ENCODE data around the gene SLC6A20. TPM values are rescaled to one million over a fixed set of nuclear protein-coding genes. Genes with fewer than 3 reads are reported as not detected.

SLC6A20 gene
- total RNA-seq, 2 experiments from 2014 or later = not detected

DNA sequence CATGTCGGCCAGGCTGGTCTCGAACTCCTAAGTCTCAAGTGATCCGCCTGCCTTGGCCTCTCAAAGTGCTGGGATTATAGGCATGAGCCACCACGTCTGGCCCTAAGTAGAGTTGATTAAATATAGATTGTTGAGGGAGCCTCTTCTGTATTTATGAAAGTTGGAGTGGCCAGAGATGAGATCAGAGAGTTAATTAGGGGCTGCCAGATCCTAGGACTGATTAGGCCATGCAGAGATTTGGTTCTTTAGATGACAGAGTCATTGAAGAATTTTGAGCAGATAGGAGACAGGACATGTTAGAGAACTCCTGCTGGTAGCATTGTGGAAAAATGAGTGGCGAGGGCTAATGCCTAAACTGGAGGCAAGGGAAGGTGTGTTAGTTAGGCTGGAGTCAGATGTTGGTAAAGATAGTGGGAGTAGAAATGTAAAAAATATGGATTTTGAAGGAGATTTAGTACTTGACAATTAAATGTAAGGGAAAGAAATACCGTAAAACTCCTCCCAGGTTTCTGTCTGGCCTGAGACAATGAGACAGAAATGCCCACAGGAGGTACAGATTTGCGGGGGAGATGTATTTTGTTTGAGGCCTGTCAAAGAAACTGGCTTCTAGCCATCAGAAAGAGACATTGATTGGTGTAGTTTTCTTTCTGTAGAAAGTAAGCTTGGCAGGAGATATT is 83.8 kb downstream of the SLC6A20 start:
- Mint-ChIP-seq H3K4me3 (no peak overlapping the region), H3K9me3 (no peaks in the 10 kb centered on the region), H3K36me3 (ENCODE audit: low read depth) (peaks cover 84% of the 10 kb centered on the region), H3K27ac (peak overlapping the region; percentile 27), H3K27me3 (no peaks in the 10 kb centered on the region), H3K4me1 (ENCODE audit: low read depth) (peaks cover 8% of the 10 kb centered on the region)
- no peak overlapping the region for H3K27ac ChIP-seq (ENCODE audit: low read depth in 1 of 2, low read length in 2 of 2)
- CTCF ChIA-PET = interaction anchor here (0.6 to 1.2 kb wide), 3 partner anchors 8 to 355 kb away, joined by 3 to 4 read pairs (median 4); no protein-coding TSS in a partner anchor
- no peak for ATAC-seq (ENCODE audit: poor library complexity)
- POLR2A ChIA-PET = no interaction called here
- peaks cover 89% of the 10 kb centered on the region for H3K36me3 ChIP-seq (ENCODE audit: insufficient read depth, low read length)
- H3K9me3 ChIP-seq (ENCODE audit: control insufficient read depth in 1 of 2, insufficient read depth in 1 of 2, low read length in 2 of 2) = no peaks in the 10 kb centered on the region
- H3K4me1 ChIP-seq (ENCODE audit: insufficient read depth, low read length) = no peaks in the 10 kb centered on the region
- DNase-seq = no peak
- intact Hi-C loops (cut with DNase I, micrococcal nuclease) = no loop called here
- TF ChIP-seq, protein P1, sequence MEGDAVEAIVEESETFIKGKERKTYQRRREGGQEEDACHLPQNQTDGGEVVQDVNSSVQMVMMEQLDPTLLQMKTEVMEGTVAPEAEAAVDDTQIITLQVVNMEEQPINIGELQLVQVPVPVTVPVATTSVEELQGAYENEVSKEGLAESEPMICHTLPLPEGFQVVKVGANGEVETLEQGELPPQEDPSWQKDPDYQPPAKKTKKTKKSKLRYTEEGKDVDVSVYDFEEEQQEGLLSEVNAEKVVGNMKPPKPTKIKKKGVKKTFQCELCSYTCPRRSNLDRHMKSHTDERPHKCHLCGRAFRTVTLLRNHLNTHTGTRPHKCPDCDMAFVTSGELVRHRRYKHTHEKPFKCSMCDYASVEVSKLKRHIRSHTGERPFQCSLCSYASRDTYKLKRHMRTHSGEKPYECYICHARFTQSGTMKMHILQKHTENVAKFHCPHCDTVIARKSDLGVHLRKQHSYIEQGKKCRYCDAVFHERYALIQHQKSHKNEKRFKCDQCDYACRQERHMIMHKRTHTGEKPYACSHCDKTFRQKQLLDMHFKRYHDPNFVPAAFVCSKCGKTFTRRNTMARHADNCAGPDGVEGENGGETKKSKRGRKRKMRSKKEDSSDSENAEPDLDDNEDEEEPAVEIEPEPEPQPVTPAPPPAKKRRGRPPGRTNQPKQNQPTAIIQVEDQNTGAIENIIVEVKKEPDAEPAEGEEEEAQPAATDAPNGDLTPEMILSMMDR (IDR thresholded peaks at IDR 0.05) = no peak
- H3K4me3 ChIP-seq (ENCODE audit: low read length) = no peak overlapping the region
- no peaks in the 10 kb centered on the region for H3K27me3 ChIP-seq (ENCODE audit: control insufficient read depth in 1 of 2, insufficient read depth in 2 of 2, low read length in 2 of 2)

DNA sequence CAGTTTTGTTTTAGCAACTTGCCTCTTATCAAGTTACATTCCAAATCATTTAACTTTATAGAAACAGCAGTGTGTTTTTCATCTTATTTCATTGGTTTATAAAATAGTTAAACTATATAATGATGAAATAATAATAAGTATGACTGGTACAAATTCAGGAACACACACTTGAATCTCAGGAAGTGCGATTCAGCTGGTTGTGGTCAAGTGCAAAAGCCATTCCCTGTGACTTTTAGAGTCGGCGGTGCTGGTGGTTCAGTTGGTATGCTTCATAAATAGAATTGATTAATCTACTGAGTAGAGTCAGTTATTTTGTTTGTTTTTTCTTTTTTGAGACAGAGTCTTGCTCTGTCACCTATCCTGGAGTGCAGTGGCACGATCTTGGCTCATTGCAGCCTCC is 84.4 kb downstream of the SLC6A20 start:
- Mint-ChIP-seq H3K4me1 (ENCODE audit: low read depth) (peaks cover 4% of the 10 kb centered on the region), H3K27me3 (no peaks in the 10 kb centered on the region), H3K4me3 (no peak overlapping the region), H3K36me3 (ENCODE audit: low read depth) (peaks cover 84% of the 10 kb centered on the region), H3K27ac (no peak overlapping the region), H3K9me3 (no peaks in the 10 kb centered on the region)
- H3K36me3 ChIP-seq (ENCODE audit: insufficient read depth, low read length) = peaks cover 89% of the 10 kb centered on the region
- no peak overlapping the region for H3K27ac ChIP-seq (ENCODE audit: low read depth in 1 of 2, low read length in 2 of 2)
- H3K27me3 ChIP-seq (ENCODE audit: control insufficient read depth in 1 of 2, insufficient read depth in 2 of 2, low read length in 2 of 2) = no peaks in the 10 kb centered on the region
- DNase-seq (no peak), ATAC-seq (ENCODE audit: poor library complexity) (no peak)
- ChIA-PET CTCF (no interaction called here), POLR2A (interaction anchor here (1.2 kb wide), 1 partner anchor 18 kb away, joined by 3 read pairs; no protein-coding TSS in a partner anchor)
- intact Hi-C loops (cut with DNase I, micrococcal nuclease) = no loop called here
- H3K4me1 ChIP-seq (ENCODE audit: insufficient read depth, low read length) = no peaks in the 10 kb centered on the region
- TF ChIP-seq, protein P1 (IDR thresholded peaks at IDR 0.05) = no peak
- no peak overlapping the region for H3K4me3 ChIP-seq (ENCODE audit: low read length)
- no peaks in the 10 kb centered on the region for H3K9me3 ChIP-seq (ENCODE audit: control insufficient read depth in 1 of 2, insufficient read depth in 1 of 2, low read length in 2 of 2)

DNA sequence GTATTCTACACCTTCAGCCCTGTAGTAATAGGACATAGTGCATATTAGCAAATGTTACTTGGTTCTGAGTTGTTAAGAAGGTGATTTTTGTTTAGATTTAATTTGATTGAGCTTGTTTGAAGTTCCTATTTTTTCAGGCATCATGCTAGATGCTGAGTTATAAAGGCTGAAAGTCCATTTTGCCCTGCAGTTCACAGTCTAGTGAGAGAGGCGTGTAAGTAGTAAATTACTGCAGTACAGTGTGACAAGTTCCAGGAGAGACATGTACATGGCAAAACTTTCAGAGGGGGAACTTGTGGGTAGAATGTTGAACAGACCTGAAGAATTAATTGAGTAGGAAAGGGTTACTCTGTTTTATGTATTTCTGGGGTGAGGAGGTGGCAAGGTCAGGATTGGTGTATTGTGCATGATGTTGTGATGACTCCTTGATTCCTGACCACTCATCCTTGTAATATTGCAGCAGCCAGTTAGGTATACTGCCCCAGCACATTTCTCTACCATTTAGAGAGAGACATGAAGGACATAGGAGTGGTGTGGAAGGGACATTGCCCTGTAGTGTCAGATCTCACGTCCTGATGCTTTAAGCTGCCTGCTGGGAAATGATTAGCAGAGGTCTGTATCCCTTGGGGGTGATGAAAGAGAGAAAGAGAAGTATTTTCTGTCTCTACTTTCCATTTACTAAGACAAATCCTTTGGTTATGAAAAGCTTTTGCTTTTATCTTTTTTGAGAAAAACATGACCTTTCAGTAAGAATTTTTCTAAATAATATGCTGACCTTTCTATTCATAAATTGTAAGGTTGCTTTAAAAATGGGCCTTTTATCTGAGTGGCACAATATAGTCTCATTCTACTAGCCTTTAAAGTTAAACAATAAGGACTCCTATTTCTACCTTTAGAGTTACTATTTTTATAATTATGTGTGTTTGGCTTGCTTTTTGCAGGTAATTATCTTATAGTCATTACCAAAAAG is 90.2 kb downstream of the SLC6A20 start:
- Mint-ChIP-seq H3K4me3 (no peak overlapping the region), H3K27me3 (no peaks in the 10 kb centered on the region), H3K27ac (peak overlapping the region; percentile 48), H3K4me1 (ENCODE audit: low read depth) (peaks cover 43% of the 10 kb centered on the region), H3K36me3 (ENCODE audit: low read depth) (peaks cover 81% of the 10 kb centered on the region), H3K9me3 (no peaks in the 10 kb centered on the region)
- DNase-seq (no peak), ATAC-seq (ENCODE audit: poor library complexity) (no peak)
- TF ChIP-seq, protein P1 (IDR thresholded peaks at IDR 0.05) = no peak
- CTCF ChIA-PET = interaction anchor here (1.7 to 1.8 kb wide), 2 partner anchors 16 to 46 kb away, joined by 5 to 8 read pairs; no protein-coding TSS in a partner anchor
- H3K4me1 ChIP-seq (ENCODE audit: insufficient read depth, low read length) = no peaks in the 10 kb centered on the region
- H3K36me3 ChIP-seq (ENCODE audit: insufficient read depth, low read length) = peaks cover 75% of the 10 kb centered on the region
- intact Hi-C loops (cut with DNase I, micrococcal nuclease) = no loop called here
- no peak overlapping the region for H3K4me3 ChIP-seq (ENCODE audit: low read length)
- POLR2A ChIA-PET = no interaction called here
- H3K9me3 ChIP-seq (ENCODE audit: control insufficient read depth in 1 of 2, insufficient read depth in 1 of 2, low read length in 2 of 2) = no peaks in the 10 kb centered on the region
- no peaks in the 10 kb centered on the region for H3K27me3 ChIP-seq (ENCODE audit: control insufficient read depth in 1 of 2, insufficient read depth in 2 of 2, low read length in 2 of 2)
- H3K27ac ChIP-seq (ENCODE audit: low read depth in 1 of 2, low read length in 2 of 2) = no peak overlapping the region

Other genes with a start within 250 kb of the SLC6A20 start
- 10 to 100 TPM; 13.6 to 14.8 TPM for gene LIMD1, start 201.8 kb downstream of the SLC6A20 start, total RNA-seq
- 10 to 100 TPM; 41.9 to 44.3 TPM for gene SACM1L, start 107.1 kb downstream of the SLC6A20 start, total RNA-seq
- 1 to 10 TPM; 9.6 to 10.0 TPM for gene LZTFL1, start 45.6 kb upstream of the SLC6A20 start, total RNA-seq
- 1 to 10 TPM; 6.5 to 7.4 TPM for gene CCR9, start 90.0 kb upstream of the SLC6A20 start, total RNA-seq
- 1 to 10 TPM; 1.7 to 2.0 TPM for gene CXCR6, start 146.9 kb upstream of the SLC6A20 start, total RNA-seq
- 10 to 100 TPM; 17.4 to 20.1 TPM for gene FYCO1, start 199.3 kb upstream of the SLC6A20 start, total RNA-seq
- gene XCR1, start 230.9 kb upstream of the SLC6A20 start, total RNA-seq = under 1 TPM; 0.14 to 0.20 TPM

All from CD4-positive, alpha-beta T cell (primary cell).